Left cardiac atrium (tissue), 4 donors: ENCODE measurements around the gene STRA8. TPM values are rescaled to one million over a fixed set of nuclear protein-coding genes. Genes with fewer than 3 reads are reported as not detected.

ENCODE experiments used
- ATAC-seq, 2 donors: fragments of 200-7000 bp; cut with Tn5 transposase; one replicate each; pipeline ENCODE4 v1.9.1; 2020; ENCODE audit warnings: mild to moderate bottlenecking in 2 of 2, moderate library complexity in 2 of 2
- DNase-seq: peaks from one replicate; pipeline ENCODE4 v3.0.0-alpha.2; 2020
- intact Hi-C, 2 donors: fragments of 100-400 bp; cut with DNase I; formaldehyde crosslinking; loops; one replicate each; pipeline versions ENCODE4 v1.14.1 to v1.15.1; 2022 to 2023
- long read RNA-seq: library from polyadenylated mRNA; unstranded; transcript quantifications from one replicate; pipeline ENCODE4 v2.0.0, GENCODE V29; 2021
- total RNA-seq, 2 donors: library from RNA; stranded (reverse); fragmentation: NEBNext Ultra II Directional; extraction: Animal tissue kit (Norgen Biotek cat#: 25700); gene quantifications; one replicate each; pipeline ENCODE4 v1.2.1, GENCODE V29; 2021
- donor health status: DM: no; HTN: yes; CAD: no.
- donor health status: DM: no; HTN: yes; CAD: no; lungs with severe emphysema.
- donor health status: DM: yes; HTN: yes; CAD: no.
- donor health status: Dilated cardiomyopathy.

STRA8 gene, protein sequence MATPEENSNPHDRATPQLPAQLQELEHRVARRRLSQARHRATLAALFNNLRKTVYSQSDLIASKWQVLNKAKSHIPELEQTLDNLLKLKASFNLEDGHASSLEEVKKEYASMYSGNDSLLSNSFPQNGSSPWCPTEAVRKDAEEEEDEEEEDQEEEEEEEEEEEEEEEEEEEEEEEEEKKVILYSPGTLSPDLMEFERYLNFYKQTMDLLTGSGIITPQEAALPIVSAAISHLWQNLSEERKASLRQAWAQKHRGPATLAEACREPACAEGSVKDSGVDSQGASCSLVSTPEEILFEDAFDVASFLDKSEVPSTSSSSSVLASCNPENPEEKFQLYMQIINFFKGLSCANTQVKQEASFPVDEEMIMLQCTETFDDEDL
- total RNA-seq, result not detected
- long read RNA-seq, result 0 reads

DNA sequence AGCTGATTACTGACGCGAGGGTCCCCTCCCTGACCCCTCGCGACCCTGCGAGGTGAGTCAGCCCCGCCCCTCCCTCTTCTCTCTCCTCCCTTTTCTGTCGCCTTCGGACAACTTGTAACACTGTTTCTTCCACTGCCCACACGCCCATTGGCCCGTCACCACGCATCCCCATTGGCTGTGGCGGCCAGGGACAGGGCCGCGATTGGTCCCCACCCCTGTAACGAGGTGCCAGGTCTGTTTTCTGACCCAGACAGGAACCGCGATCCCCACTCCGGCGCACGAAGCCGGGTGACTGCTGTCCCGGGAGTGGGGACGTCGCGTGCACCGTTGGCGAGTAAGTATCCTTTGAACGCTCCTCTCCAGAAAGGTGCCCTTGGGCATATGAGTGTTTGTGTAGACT is at the start of gene STRA8:
Gene STRA8, plus strand, starts transcription at position 269 of the 400 bp plus-strand sequence. CDS start 6,687 bp downstream, outside the sequence.
- ATAC-seq (no peak), DNase-seq (no peak)
- intact Hi-C loops, result no loop called here

DNA sequence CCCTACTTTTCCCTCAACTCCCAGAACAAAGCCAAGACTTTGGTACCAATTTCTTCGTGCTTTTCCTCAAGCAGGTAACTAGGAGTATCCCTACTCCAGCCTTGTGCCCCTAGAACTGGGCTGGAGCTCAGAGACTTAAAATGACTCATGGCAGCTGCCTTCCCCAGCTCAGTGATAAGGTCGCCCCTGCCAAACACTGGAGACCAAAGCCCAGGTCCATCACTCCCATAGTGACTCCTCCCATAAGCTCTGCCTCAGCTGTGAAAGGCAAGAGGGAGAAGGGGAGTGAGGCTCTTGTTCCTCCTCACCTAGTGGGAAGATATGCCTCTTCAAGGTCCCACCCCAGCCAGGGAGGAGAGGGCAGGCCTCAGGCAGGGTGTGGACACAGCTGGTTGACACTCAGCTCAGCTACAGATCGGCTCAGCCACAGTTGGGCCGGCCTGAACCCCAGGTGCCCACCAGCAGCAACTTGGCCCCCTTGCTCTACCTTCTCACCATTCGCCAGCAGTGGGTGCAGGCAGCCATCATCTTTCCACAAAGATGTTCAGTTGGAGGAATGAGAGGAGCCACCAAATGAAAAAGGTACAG is 49.3 kb upstream of the STRA8 start:
- intact Hi-C loops, result no loop called here

DNA sequence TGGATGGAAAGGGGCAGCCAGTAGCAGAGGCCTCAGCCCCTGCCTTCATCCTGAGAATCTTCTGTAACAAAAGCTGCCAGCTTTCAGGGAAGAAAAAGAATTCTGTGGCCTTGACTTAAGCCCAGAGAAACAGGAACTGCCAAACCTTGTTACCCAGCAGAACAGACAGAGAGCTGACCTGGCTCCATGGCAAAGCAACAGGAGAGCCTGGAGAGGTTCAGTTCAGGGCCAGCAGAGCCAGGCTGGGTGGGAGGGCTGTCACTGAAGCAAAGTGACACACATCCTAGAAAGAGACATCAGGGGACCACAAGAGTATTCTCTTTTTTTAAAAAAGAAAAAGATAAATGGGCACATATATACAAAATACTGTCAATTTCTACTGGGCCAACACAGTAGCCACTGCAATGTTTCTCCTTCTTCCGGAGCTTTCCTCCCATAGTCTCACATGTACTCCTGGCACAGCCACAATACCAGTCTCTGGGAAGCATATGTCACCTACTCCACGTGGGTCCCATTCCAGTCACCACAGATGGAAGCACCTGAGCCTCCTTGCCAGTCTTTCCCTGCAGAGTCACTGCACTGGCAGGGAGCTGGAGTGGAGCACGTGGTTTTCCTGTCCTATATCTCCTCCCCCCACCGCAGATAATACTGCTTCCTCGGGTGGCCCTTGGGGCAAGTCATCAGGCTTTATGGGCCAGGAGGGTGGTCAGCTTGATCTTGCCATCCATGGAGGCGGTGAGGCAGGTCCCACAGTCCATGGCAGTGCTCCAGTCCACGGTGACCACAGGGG is 48.0 kb upstream of the STRA8 start:
- DNase-seq, result no peak
- no peak for ATAC-seq
- intact Hi-C loops, result no loop called here

More for the DNA sequence above, 49.3 kb upstream of the STRA8 start:
- ATAC-seq, result no peak
- no peak for DNase-seq

- no peak for ATAC-seq
- intact Hi-C loops, result no loop called here
These were observed 47.4 kb upstream of the STRA8 start for GRCh38 chr7:135186261-135186540.

DNA sequence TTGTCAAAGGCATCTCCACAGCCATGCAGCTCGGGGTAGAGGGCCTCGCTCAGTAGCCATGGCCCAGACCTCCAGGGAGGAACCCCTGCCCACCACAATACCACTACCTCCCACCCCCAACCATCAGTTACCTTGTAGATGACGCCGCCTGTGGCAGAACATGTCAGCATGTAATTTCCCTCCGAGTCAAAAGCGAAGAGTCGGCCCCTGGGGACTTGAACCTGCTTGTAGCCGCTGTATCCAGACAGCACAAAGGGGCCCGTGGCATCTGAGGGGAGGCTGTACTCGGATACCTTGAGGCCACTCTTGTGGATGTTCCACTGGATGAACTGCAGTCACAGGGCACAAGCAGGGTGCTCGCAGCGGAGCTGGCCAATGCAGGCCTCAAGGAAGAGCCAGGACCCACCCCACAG is 46.8 kb upstream of the STRA8 start:
- ATAC-seq (no peak), DNase-seq (no peak)
- intact Hi-C loops, result no loop called here

More at GRCh38 chr7:135186261-135186540, 47.4 kb upstream of the STRA8 start:
- DNase-seq, result no peak

DNA sequence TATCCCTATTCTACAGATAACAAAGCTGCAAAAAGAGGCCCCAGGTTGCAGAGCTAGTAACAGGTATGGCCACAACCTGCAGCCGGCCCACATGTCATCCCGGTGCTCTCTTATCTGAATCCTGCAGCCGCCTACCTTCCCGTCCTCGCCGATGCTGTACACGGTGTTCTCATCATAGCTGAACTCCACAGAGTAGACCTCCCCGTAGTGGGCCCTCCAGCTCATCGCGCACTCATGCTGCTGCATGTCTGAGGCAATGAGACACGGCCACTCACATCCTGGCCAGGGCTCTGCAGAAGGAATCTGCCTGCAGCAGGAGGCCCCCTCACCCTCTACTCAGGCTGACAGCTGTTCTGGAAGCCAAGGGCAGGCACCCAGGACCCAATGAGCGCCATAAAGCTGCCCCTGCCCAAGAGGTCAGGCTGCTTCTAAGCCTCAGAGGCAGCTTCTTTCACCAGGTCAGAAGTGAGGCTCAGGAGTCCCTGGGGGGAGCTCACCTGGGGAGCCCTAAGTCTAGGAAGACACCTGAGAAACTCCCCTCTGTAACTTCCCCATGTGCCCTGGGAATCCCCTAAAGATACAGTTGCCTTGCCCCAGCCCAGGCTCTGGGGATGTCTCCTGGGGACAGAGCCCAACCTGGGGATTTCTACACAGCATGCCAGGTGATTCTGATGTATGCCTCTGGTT is 45.2 kb upstream of the STRA8 start:
- intact Hi-C loops, result no loop called here
- ATAC-seq (no peak), DNase-seq (no peak)

DNA sequence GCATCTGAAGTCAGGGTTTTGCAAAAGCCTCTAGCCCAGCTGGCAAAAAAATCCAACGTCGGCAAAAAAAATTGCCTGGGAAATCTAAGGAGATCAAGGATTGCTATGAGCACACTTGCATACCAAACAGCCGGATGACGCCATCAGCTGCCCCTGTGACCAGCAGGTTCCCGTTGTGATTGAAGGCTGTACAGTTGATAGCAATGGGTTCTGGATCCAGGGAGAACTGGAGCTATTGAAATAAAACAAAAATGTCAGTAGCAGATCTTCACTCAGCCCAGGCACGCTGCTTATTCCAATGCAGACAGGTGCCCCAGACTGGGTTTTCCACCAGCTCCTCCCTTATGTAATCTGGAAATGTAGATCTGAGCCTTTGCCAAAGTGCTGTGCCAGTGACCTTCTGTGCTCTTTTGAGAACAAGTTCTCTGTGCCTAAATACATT is 44.4 kb upstream of the STRA8 start:
- ATAC-seq (no peak), DNase-seq (no peak)
- intact Hi-C loops, result no loop called here

- DNase-seq (no peak), ATAC-seq (no peak)
- intact Hi-C loops, result no loop called here
These were observed 43.7 kb upstream of the STRA8 start for GRCh38 chr7:135189961-135190360.

DNA sequence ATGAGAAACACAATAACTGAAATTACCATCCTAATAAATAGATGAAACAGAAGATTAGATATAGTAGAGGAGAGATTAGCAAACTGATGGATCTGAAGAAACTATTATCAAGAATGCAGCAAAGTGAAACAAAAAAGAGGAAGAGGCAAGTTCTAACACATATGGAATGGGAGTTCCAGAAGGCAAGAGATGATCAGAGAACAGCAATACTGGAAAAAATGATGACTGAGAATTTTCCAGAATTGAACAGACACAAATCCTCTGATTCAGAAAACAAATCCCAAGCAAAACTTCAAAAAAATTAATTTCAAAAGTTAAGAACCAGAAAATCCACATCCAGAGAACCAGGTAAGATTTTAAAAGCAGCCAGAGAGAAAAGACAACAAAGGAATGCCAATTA is 42.9 kb upstream of the STRA8 start:
- intact Hi-C loops, result no loop called here
- ATAC-seq, result no peak
- no peak for DNase-seq

DNA sequence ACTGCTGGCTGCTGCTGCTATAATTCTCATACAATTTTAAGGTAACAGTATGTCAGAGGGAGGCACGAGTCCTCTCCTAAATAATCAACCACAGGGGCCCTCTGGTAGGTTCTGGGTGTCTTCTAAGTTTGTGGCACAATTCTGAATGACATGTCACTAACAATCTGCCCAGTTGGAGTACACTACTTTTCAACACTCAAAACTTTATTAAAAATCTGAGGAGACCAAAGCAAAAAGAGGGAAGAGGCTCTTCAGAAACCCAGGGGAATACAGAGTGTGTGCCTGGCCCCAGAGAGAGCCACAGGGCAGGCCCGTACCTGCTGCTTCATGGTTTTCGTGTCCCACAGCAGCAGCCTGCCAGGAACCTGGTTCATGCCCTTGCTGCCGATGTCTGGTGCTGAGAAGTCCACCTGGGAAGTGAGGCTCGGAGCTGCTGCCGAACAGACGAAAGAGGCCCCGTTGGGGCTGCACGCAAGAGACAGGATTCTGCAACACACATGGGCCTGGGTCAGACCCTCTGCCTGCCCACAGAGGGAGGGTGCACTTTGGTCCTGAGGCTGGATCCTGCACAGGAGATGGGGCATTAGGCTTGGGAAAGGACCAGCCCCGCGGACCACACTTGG is 40.6 kb upstream of the STRA8 start:
- ATAC-seq, result no peak
- intact Hi-C loops, result no loop called here
- DNase-seq, result no peak

GRCh38 chr7:135193615-135194081 is 40.0 kb upstream of the STRA8 start:
- no peak for ATAC-seq
- DNase-seq, result no peak
- intact Hi-C loops, result no loop called here

GRCh38 chr7:135194494-135195095 is 39.0 kb upstream of the STRA8 start:
- DNase-seq (no peak), ATAC-seq (no peak)
- intact Hi-C loops, result no loop called here

GRCh38 chr7:135195156-135195555 is 38.5 kb upstream of the STRA8 start:
- DNase-seq, result no peak
- peak in 1 of 2 donors; percentile 65 for ATAC-seq
- intact Hi-C loops, result no loop called here

DNA sequence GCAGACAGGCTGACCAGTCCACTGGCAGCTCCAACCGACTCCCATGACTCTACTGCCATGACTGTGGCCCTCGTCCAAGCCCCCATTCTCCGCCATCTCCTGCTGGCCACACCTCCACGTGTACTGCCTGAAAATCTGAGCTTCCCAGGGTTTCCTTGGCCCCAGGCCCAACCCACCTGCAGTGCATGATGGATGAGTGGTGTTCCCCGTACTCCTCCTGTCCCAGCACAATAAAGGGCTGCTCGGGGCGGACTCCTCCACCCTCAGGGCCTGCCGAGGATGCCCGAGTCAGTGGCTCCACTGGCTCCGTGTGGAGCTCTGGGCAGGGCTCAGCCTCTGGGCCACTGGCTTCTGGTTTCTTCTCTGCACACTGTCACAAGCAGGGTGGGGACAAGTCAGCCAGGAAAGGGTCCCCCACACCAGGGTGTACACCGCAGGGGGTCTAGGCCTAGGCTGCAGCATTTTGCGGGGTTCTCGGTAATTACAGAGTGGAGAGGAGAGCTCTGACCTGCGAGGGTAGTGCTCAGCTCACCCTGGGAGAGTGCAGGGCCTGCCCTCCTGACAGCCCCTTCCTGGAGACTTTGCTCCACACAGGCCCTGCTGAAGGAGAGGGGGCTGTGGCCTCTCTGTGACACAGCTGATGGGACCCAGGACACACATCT is 37.5 kb upstream of the STRA8 start:
- intact Hi-C loops, result no loop called here
- ATAC-seq (no peak), DNase-seq (no peak)

GRCh38 chr7:135197343-135197742 is 36.3 kb upstream of the STRA8 start:
- DNase-seq, result no peak
- no peak for ATAC-seq
- intact Hi-C loops, result no loop called here

- DNase-seq (no peak), ATAC-seq (no peak)
- intact Hi-C loops, result no loop called here
These were observed 35.6 kb upstream of the STRA8 start for GRCh38 chr7:135197906-135198655.

- DNase-seq (no peak), ATAC-seq (no peak)
- intact Hi-C loops, result no loop called here
These were observed 34.2 kb upstream of the STRA8 start for GRCh38 chr7:135199439-135199838.
